Stimulated activated CD4-positive, alpha-beta T cell treated with anti-CD3 and anti-CD28 coated beads, Interleukin-1b, Interleukin-23, amount 100 ng/mL, for 48 hours (primary cell): ENCODE data around the gene SPRED1.

Experiments used
- DNase-seq: peaks from one replicate; pipeline ENCODE4 v3.0.0-alpha.2; 2020

Gene SPRED1

DNA sequence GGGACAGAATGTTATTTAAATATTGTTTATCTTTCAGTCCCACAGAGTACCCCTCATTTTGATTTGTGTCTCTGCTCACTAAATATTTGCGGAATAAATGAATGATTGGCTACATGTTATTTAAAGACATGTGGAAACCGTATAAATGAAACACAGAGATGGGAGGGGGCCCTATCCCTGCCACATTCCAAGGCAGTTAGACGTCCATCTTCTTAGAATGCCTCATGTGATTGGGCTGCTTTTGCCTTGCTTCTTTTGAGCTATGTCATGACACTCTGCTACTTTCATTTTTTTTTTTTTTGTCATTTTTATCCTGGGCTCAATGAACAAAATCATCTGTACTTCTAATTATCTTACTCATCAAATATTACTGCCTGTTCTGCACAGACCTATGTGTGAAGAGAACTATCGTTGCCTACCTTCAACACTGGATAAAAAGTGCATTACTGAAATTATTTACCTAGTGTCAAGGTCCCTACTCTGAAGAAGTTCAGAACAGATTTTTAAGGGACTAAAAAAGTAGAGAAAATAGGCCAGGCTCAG, 117.4 kb downstream of the SPRED1 start:
- DNase-seq = no peak

DNA sequence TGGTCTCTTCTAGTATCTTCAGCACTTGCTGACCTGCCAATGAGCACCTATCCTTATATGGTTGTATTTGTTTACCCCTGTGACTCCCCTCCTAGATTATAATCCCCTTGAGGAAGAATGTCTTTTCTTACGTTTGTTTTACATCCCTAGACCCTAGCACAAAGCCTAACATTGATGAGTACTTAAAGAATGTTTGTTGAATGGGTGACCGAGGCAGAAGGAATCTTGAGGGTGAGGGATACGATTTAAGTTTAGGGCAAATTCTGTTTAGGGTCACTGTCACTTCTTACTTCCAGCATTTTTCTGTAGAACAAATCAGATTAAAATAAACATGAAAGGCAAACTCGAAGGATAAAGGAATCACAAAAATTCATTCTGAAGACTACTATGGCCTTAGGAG, 120.4 kb downstream of the SPRED1 start:
- DNase-seq = no peak

GRCh38 chr15:38374029-38374428, 121.4 kb downstream of the SPRED1 start:
- no peak for DNase-seq

GRCh38 chr15:38374556-38374955, 121.9 kb downstream of the SPRED1 start:
- DNase-seq = no peak

- no peak for DNase-seq
Measured at GRCh38 chr15:38376081-38376480, 123.4 kb downstream of the SPRED1 start.

DNA sequence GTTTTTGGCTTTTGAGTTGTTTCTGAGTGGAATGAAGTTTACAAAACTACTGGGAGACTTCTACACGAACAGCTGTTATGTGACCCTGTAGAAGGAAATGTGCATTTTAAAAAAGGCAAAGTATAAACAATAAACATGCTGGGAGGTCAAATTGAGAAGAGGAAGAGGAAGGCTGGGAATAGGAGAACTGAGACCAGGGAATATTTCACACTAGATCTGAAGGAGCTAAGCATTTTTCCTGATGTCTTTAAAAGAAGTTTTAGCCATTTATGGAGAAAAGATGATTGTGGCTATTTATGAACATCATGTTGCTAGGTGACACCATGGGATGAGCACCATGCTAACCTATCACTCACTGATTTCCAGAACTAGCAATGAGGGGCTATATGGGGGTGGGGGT, 125.0 kb downstream of the SPRED1 start:
- DNase-seq = no peak

DNA sequence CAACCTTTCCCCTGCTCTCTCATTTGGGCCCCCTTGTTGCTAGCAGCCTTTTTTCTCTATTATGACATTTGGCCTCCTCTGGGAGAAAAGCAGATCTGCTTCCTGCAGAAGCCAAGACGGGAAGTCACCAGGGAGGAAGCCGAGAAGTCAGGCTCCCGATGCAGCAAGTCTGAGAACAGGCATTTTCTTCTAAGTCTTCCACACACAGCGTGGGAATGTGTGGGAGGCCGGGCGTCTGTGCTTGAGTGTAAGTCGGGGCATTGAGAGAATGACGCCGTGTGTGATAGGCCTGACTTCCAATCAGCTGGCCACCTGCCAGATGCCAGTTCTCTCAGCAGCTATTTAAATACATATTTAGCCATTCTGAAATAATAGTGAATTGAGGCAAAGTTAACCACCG, 125.5 kb downstream of the SPRED1 start:
- DNase-seq = no peak

DNA sequence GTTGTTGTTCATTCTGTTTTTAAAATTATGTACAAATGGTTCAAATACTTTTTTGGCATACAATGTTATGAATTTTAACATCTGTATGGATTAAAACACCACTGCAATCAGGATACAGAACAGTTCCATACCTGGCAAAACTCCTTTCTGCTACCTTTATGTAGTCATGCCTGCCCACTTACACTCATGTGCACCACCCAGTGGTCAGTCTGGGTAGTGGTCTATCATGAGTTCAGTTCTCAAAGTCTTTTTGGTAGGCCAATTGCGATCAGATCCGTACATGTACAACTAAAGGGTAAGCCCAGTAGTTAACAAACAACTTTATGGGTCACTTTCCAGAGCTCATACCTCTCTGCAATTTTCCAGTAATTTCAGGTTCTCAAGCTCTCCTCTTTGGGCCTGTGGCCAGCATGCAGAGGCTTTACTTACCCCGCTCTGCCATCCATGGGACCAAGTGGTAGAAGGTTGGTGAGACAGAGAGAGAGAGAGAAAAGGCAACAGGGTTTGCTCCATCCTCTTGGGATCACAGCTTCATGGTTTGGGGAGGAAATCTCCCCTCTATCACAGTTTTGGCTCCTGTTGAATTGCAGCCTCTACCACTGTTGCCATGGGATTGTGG, 137.4 kb downstream of the SPRED1 start:
- DNase-seq = peak; percentile 61

DNA sequence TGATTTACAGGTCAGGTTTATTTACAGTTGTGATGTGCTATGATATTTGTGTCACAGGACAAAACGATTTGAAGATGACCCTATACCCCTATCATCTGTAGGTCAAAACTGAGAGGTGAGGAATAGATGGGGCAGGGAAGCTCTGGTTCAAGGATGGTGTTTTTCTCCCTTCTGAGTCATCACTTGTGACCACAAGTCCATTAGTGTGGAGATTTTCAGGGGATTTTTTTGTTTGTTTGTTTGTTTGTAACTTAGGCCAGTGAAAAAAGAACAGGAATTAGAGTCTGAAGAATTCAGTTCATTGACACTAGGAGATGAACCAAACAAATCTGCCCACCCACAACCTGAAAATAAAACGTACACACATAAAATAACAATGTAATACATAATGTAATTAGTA, 138.6 kb downstream of the SPRED1 start:
- no peak for DNase-seq

DNA sequence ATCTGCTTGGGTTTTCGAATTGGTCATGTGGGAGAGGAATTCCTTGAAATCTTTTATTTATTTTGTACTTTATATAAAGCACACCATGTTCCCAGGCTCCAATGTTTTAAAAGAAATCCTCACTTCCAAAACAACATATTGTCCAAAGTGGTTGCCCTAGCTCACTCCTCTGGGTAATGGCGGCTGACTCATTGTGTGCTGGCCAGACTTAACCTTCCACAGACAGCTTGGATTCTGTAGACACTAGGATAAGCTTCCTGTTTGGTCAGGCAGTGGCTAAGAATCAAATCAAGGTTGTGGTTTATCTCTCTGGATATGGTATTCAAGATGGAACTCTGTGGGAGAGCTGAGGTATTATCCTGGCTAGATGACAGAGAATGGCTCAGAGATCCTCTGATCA, 145.5 kb downstream of the SPRED1 start:
- DNase-seq = no peak

GRCh38 chr15:38401106-38401505, 148.5 kb downstream of the SPRED1 start:
- no peak for DNase-seq

GRCh38 chr15:38401701-38402100, 149.1 kb downstream of the SPRED1 start:
- DNase-seq = no peak

- no peak for DNase-seq
Measured at GRCh38 chr15:38406436-38406835, 153.8 kb downstream of the SPRED1 start.
